Neural crest cell (in vitro differentiated cells): ENCODE results near the gene UGT2A2. TPM values are rescaled to one million over a fixed set of nuclear protein-coding genes. Genes with fewer than 3 reads are reported as not detected.

Source experiments
- DNase-seq: peaks from one replicate; pipeline ENCODE4 v3.0.0; 2021; ENCODE audit warnings: low read depth, mixed read lengths, low spot score
- H3K27ac Mint-ChIP-seq: one replicate; pipeline ENCODE4 v1.8.0; 2021; ENCODE audit warnings: mild to moderate bottlenecking, mixed read lengths; ENCODE audit not compliant: unreplicated experiment
- H3K27me3 Mint-ChIP-seq: 2 replicates; pipeline ENCODE4 v1.8.0; 2021; ENCODE audit warnings: low read depth, mild to moderate bottlenecking, mixed read lengths
- H3K36me3 Mint-ChIP-seq: 2 replicates; pipeline ENCODE4 v1.8.0; 2021; ENCODE audit warnings: low read depth, mild to moderate bottlenecking, mixed read lengths
- H3K4me1 Mint-ChIP-seq: 2 replicates; pipeline ENCODE4 v1.8.0; 2021; ENCODE audit warnings: mixed read lengths
- H3K4me3 Mint-ChIP-seq: one replicate; pipeline ENCODE4 v1.8.0; 2021; ENCODE audit warnings: mild to moderate bottlenecking, mixed read lengths
- H3K9me3 Mint-ChIP-seq: 2 replicates; pipeline ENCODE4 v1.8.0; 2021; ENCODE audit warnings: mixed read lengths
- CTCF ChIP-seq: fragments of 200-600 bp; sonication (generic); conservative IDR thresholded peaks from 2 replicates; pipeline ENCODE4 v1.5.0; 2021; ENCODE audit warnings: antibody characterized with exemption, mild to moderate bottlenecking
- total RNA-seq: library from RNA; stranded (reverse); gene quantifications from 2 replicates; pipeline ENCODE4 v1.2.1, GENCODE V29; 2021

The UGT2A2 gene
- total RNA-seq, 1 donor from 2014 or later, result not detected

DNA sequence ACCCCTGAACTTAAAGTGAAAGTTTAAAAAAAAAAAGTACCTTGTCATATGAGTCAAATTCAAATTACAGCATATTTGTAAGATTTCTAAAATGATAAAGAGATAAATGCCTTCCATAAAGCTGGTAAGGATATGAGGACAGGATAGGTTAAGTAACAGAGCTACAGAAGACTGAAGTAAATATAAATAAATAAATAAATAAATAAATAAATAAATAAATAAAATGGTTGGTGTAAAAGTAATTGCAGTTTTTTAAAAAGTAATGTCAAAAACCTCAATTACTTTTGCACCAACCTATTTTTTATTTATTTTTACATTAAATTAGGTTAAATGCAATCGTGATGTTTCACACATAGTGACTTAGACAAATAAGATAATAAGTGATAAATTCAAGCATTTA, 62.2 kb downstream of the UGT2A2 start:
- DNase-seq, result no peak
- Mint-ChIP-seq H3K27ac (no peak overlapping the region), H3K36me3 (no peaks in the 10 kb centered on the region), H3K9me3 (peaks cover 6% of the 10 kb centered on the region), H3K4me1 (no peaks in the 10 kb centered on the region), H3K27me3 (peaks cover 3% of the 10 kb centered on the region), H3K4me3 (no peak overlapping the region)
- TF ChIP-seq CTCF, result no peak

DNA sequence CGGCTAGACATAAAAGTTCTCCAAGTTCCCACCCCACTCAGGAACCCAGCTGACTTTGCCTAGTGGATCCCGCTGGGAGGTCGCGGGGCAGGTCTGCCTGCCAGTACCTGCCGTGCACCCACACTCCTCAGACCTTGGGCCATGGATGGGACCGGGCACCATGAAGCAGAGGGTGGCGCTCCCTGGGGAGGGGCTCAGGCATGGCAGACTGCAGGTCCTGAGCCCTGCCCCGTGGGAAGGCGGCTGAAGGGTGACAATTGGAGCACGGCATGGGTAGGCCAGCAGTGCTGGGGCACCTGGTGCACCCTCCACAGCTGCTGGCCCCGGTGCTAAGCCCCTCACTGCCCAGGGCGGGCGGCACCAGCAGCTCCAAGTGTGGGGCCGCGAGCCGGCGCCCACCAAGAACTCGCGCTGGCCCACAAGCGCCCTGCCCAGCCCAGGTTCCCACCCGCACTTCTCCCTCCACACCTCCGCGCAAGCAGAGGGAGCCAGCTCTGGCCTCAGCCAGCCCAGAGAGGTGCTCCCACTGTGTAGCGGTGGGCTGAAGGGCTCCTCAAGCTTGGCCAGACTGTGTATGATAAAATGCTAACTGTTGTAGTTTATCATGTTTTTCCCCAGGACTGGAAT, 63.1 kb downstream of the UGT2A2 start:
- Mint-ChIP-seq H3K4me1 (no peaks in the 10 kb centered on the region), H3K27me3 (peaks cover 3% of the 10 kb centered on the region), H3K9me3 (peaks cover 6% of the 10 kb centered on the region), H3K27ac (no peak overlapping the region), H3K36me3 (no peaks in the 10 kb centered on the region), H3K4me3 (no peak overlapping the region)
- no peak for DNase-seq
- no peak for TF ChIP-seq CTCF

DNA sequence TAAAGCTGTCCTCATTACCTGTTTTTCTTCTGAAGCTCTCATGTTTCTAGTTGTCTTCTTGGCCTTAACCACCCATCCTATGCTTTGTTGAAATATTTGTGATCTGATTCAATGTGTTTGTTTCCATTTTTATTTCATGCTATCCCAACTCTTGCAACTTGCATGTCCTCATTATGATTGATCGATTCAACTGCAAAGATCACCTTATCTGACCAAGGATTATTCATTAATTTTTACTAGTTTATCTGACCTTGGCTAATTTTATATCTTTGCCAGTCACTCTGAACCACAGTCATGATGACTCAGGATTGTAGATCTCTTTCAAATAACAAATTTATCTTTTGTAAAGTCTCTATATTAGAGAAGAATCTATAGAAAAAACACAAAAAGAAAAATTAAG, 70.7 kb downstream of the UGT2A2 start:
- no peaks in the 10 kb centered on the region for H3K36me3 Mint-ChIP-seq
- DNase-seq, result no peak
- H3K4me3 Mint-ChIP-seq, result no peak overlapping the region
- H3K9me3 Mint-ChIP-seq, result peaks cover 3% of the 10 kb centered on the region
- H3K27me3 Mint-ChIP-seq, result no peaks in the 10 kb centered on the region
- TF ChIP-seq CTCF, result no peak
- no peak overlapping the region for H3K27ac Mint-ChIP-seq
- no peaks in the 10 kb centered on the region for H3K4me1 Mint-ChIP-seq

DNA sequence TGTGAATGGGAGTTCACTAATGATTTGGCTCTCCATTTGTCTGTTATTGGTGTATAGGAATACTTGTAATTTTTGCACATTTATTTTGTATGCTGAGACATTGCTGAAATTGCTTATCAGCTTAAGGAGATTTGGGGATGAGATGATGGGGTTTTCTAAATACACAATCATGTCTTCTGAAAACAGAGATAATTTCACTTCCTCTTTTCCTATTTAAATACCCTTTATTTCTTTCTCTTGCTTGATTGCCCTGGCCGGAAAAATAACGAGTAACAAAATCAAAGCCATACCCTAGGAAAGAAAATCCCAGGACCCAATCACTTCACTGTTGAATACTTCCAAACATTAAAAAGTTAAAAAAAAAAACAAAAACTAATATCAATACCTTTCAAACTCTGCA, 76.0 kb downstream of the UGT2A2 start:
- Mint-ChIP-seq H3K27me3 (no peaks in the 10 kb centered on the region), H3K36me3 (no peaks in the 10 kb centered on the region), H3K4me1 (no peaks in the 10 kb centered on the region), H3K4me3 (no peak overlapping the region), H3K27ac (no peak overlapping the region), H3K9me3 (peaks cover 3% of the 10 kb centered on the region)
- TF ChIP-seq CTCF, result no peak
- DNase-seq, result no peak

GRCh38 chr4:69549651-69550050, 89.8 kb downstream of the UGT2A2 start:
- Mint-ChIP-seq H3K4me1 (peaks cover 14% of the 10 kb centered on the region), H3K27me3 (no peaks in the 10 kb centered on the region), H3K36me3 (no peaks in the 10 kb centered on the region), H3K4me3 (no peak overlapping the region), H3K9me3 (peaks cover 3% of the 10 kb centered on the region), H3K27ac (no peak overlapping the region)
- no peak for TF ChIP-seq CTCF
- DNase-seq, result no peak
